Urinary bladder (tissue), 4 donors: ENCODE measurements around the gene DSG3. TPM values are rescaled to one million over a fixed set of nuclear protein-coding genes. Genes with fewer than 3 reads are reported as not detected.
"Not testable (repeated sequence)": the region's sequence is repeated elsewhere in the genome, so short reads cannot be mapped to it uniquely, and the experiment has no call there.

Experiments used
- DNase-seq: peaks from one replicate; pipeline ENCODE4 v3.0.0-alpha.2; 2015; ENCODE audit errors: extremely low spot score
- H3K27ac ChIP-seq: one replicate; pipeline ENCODE4 v1.5.1; 2013; ENCODE audit warnings: low read depth, mild to moderate bottlenecking, moderate library complexity
- H3K36me3 ChIP-seq: one replicate; pipeline ENCODE4 v1.6.1; 2013; ENCODE audit warnings: mild to moderate bottlenecking, moderate library complexity; ENCODE audit not compliant: insufficient read depth
- H3K4me1 ChIP-seq: one replicate; pipeline ENCODE4 v1.6.1; 2013; ENCODE audit warnings: mild to moderate bottlenecking, moderate library complexity; ENCODE audit not compliant: insufficient read depth
- H3K4me3 ChIP-seq: one replicate; pipeline ENCODE4 v1.5.1; 2013; ENCODE audit warnings: low read depth, low read length
- WGBS: extraction: QIAGEN DNeasy Blood & Tissue Kit; methylation state at CpG from one replicate; pipeline ENCODE4 v1.1.7; 2013; 5-methylcytosine and 5-hydroxymethylcytosine counted together
- polyA plus RNA-seq: library from polyadenylated mRNA; stranded (reverse); fragments of 200-250 nt; gene quantifications from one replicate; pipeline ENCODE4 v1.2.3, GENCODE V29; 2013
- total RNA-seq: library from RNA; depleted of rRNA; stranded (reverse); fragments of >200 nt; gene quantifications from one replicate; pipeline ENCODE4 v1.2.3, GENCODE V29; 2014
- donor health status: healthy with polysubstance abuse.
- donor health status: healthy.

The DSG3 gene
- total and polyA plus RNA-seq, 2 donors, result 0.14 to 1.0 TPM

DNA sequence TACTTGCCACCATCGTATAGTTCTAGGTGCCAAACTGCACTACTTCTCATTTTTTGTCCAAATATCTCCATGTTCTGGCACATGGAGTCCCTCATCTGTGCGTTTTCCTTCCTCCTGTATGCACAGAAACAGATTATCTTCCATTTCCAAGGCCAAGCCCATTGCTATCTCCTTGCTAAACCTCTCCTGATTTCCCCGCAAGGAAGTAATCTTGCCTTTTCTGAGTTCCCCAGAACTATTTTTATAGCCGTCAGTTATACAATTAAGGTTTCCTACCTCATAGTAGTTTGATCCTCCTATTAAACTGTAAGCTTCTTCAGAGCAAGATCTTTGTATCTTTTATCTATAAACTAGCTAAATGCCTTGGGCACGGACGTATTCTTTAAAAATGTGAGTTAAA lies 57.6 kb downstream of the DSG3 start:
- Histone ChIP-seq H3K4me1 (no peaks in the 10 kb centered on the region), H3K4me3 (no peak overlapping the region), H3K27ac (no peak overlapping the region), H3K36me3 (no peaks in the 10 kb centered on the region)
- WGBS, result 45% methylated on average over 6 of the region's 6 CpGs
- DNase-seq, result no peak

DNA sequence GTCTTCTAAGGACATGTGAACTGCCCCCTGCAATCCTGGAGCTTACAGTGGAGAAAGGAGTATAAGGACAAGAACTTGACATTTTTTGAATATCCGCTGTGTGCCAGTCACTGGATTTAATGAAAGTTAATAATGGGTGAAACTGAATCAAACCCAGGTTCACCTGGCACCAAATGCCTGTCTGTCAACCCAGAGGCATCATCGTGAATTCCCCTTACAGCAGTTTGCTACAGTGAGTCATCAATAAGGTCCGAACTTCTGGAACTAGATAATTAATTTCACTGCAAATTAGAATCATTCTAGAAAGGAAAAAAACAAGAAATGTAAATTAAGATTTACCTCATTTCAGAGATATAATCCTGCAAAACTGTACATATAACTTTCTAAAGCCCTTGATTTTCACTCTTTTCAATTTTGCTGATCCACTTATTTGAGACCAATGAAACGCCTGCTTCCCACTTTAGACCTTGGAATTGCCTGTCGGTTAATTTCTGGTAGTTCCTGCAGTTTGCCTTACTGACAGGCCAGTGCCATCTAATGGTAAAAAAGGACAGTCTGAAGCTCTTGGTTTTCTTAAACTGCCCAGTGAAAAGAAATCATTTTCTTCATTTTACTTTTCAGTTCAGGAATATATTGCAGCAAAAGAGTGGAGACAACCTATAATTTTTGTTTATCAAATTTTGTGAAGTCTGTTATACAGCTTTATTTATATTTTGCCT lies 58.6 kb downstream of the DSG3 start:
- 71% methylated on average over 5 of the region's 5 CpGs for whole genome bisulfite sequencing
- no peaks in the 10 kb centered on the region for H3K36me3 ChIP-seq

DNA sequence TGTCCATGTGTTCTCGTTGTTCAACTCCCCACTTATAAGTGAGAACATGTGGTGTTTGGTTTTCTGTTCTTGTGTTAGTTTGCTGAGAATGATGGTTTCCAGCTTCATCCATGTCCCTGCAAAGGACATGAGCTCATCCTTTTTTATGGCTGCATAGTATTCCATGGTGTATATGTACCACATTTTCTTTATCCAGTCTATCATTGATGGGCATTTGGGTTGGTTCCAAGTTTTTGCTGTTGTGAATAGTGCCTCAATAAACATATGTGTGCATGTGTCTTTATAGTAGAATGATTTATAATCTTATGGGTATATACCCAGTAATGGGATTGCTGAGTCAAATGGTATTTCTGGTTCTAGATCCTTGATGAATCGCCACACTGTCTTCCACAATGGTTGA lies 59.6 kb downstream of the DSG3 start:
- WGBS, result 95% methylated on average over 2 of the region's 2 CpGs

More for the DNA sequence above, 58.6 kb downstream of the DSG3 start:
- Histone ChIP-seq H3K27ac (no peak overlapping the region), H3K4me1 (no peaks in the 10 kb centered on the region), H3K4me3 (no peak overlapping the region)
- DNase-seq, result no peak

DNA sequence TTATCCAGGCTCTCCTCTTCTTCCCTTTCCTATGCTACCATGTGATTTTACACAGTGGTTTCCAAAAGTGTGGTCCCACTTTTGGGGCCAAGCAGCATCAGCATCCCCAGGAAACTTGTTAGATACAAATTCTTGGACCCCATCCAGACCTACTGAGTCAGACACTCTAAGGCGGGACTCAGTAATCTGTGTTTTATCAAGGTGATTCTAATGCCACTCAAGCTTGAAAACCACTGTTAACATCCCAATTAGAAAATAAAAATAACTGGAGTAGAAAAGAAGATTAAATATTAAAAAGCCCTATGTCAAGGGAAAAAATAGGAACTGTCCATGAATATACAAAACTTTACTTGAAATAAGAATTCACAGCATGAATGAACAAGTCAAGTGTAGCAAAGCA lies 61.2 kb downstream of the DSG3 start:
- Histone ChIP-seq H3K4me1 (no peaks in the 10 kb centered on the region), H3K27ac (no peak overlapping the region), H3K4me3 (no peak overlapping the region), H3K36me3 (no peaks in the 10 kb centered on the region)
- whole genome bisulfite sequencing, result 59% methylated on average over 1 of the region's 1 CpG
- no peak for DNase-seq

More for the DNA sequence above, 59.6 kb downstream of the DSG3 start:
- H3K4me3 ChIP-seq, H3K36me3 ChIP-seq, H3K4me1 ChIP-seq, DNase-seq, H3K27ac ChIP-seq: not testable (repeated sequence)

DNA sequence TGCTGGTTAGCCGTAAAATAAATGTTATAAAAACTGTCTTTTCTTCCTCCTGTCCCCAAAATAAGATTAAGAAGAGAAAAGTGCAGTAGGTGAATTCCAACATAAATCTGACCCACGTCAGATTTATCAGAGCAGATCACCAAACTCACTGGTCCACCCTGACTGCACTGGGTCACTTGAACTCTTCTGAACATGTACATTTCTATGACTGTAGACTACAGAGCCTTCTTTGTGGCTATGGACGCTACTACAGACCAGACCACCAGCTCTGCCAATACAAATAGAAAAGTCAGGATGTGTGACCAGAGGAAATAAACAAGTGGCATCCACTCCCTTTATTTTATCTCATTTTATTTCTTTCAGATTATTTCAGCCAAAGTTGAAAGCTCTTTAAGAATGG lies 62.0 kb downstream of the DSG3 start:
- no peak for DNase-seq
- H3K36me3 ChIP-seq, result no peaks in the 10 kb centered on the region
- no peak overlapping the region for H3K27ac ChIP-seq
- H3K4me1 ChIP-seq, result no peaks in the 10 kb centered on the region
- 70% methylated on average over 3 of the region's 3 CpGs for WGBS
- no peak overlapping the region for H3K4me3 ChIP-seq

DNA sequence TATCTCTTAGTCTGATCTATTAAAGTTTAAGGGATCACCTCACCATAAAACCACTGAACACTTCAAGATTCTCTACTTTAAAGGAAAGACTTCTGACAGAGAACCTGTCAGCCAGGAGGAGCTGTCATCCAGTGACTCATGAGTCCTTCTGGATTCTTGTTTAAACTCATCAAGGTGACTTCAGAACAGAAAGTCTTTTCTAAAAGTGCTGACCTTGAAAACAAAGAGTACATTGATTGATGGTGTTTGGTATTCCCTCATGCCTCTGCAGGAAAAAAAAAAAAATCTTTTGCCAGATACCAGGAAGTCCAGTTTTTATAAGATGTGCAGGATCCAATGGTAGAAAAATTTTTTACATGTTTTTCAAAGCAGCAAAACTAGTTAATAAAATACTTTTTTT lies 62.8 kb downstream of the DSG3 start:
- Histone ChIP-seq H3K4me3 (no peak overlapping the region), H3K27ac (no peak overlapping the region), H3K36me3 (no peaks in the 10 kb centered on the region), H3K4me1 (no peaks in the 10 kb centered on the region)
- DNase-seq, result no peak

DNA sequence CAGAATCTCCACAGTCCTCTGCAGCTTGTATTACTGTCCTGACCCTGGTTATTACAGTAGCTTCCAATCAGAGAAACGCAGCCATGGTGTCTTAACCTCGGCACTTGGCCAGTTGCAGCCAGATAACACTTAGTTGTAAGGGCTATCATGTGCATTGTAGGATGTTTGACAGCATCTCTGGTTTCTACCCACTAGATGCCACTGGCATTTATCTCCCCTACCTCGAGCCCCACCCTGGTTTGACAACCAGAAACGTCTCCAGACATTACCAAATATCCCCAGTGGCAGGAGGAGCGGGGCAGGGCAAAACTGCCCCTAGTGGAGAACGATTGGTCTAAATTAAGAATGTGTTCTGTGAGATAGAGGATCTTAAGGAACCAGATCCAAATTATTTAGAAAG lies 63.6 kb downstream of the DSG3 start:
- Histone ChIP-seq H3K4me3 (no peak overlapping the region), H3K27ac (no peak overlapping the region), H3K36me3 (no peaks in the 10 kb centered on the region), H3K4me1 (no peaks in the 10 kb centered on the region)
- no peak for DNase-seq
- WGBS, result 67% methylated on average over 6 of the region's 6 CpGs

DNA sequence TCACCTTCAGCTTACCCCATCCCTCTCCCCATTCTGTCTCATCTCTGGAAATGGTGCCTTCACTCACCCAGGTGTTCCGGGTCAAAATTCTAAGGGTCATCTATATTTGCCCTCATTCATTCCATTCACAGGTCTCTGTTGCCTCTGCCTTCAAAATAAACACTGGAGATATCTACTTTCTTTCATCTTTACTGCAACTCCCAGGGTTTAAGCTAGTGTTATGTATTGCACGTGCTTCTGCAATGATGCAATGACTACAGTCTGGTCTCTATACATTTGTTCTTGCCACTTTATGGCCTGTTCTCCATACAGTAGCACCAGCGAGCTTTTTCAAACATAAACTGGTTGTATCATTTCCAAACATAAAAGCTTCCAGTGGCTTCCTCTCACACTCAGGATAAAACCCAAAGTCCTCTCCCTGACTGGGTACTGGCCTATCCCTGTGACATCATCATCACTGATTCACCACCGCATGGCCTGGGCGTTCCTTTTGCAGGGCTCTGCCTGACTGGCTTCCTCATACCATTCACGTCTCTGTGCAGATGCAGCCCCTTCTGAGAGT lies 64.7 kb downstream of the DSG3 start:
- H3K27ac ChIP-seq, result no peak overlapping the region
- 47% methylated on average over 6 of the region's 6 CpGs for WGBS
- no peaks in the 10 kb centered on the region for H3K36me3 ChIP-seq
- H3K4me1 ChIP-seq, result no peaks in the 10 kb centered on the region
- no peak overlapping the region for H3K4me3 ChIP-seq
- DNase-seq, result no peak

DNA sequence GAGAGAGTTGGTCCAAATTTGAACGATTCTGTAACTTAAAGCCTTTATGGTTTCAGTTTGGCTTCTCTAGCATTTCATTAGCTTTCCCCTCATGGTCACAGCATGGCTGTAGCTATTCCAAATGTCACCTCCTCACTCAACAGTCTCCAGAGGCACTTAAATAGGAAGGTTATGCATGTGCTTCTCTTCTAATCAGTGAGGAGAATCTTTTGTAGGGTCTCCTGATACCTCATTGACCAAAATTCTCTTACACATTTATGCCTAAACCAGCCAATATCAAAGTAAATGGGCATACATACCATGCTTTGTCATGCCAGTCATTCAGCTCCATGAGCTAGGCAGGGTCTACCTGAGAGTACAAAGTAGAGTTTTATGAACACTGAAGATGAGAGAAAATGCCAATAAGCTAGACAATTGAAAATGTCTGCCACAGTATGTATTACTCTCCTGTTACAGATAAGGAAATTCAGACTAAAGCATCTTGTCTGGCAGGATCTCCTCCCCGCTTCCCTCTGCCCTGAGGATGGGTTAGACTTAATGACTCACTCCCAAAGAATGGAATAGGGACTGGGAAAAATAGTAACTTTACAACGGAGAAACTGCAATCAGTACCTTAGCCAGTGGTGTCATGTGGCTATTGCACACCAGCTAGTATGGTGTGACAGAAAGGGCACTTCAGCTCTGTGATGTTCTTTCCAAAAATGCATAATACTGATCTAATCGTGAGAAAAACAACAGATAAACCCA lies 65.8 kb downstream of the DSG3 start:
- no peaks in the 10 kb centered on the region for H3K36me3 ChIP-seq
- no peaks in the 10 kb centered on the region for H3K4me1 ChIP-seq
- no peak for DNase-seq
- H3K27ac ChIP-seq, result no peak overlapping the region
- no peak overlapping the region for H3K4me3 ChIP-seq
- WGBS, result 60% methylated on average over 4 of the region's 4 CpGs

DNA sequence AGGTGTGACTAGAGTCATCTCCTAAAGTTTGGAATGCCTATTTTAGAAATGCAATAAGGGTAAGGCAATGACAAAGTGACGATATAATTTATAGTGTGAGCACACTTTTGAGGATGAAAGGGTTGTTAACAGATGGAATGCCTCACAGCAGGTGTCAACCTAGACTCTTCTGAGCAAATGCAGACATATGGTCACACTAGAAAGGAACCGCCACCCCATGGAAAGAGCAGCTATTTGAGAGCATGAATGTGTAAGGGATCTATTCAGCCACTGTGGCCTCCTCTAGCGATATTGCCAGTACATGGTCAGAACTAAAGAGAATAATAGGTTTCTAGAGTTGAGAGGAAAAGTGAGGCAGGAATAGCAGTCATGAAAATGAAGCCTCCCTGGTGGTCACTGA lies 68.9 kb downstream of the DSG3 start:
- no peak for DNase-seq
- no peak overlapping the region for H3K4me3 ChIP-seq
- no peak overlapping the region for H3K27ac ChIP-seq
- H3K4me1 ChIP-seq, result no peaks in the 10 kb centered on the region
- WGBS, result 90% methylated on average over 3 of the region's 3 CpGs
- no peaks in the 10 kb centered on the region for H3K36me3 ChIP-seq

DNA sequence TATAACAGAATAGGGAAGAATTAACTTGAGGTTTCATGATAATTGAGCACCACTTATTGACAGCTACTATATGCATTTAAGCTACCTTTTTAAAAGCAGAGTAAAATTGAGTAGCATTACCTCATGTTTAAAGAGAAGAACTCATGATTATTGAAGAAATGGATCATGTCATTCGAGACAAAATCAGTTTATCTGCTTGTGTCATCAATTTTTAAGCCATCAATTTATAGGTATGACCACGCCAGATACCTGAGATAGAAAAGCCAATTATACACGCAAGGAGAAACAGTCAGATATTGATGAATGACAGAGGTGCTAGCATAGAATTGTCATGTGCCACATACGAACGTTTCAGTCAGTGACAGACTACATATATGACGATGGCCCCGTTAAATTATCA lies 78.8 kb downstream of the DSG3 start:
- Histone ChIP-seq H3K4me3 (no peak overlapping the region), H3K27ac (no peak overlapping the region), H3K36me3 (peaks cover 2% of the 10 kb centered on the region), H3K4me1 (no peaks in the 10 kb centered on the region)
- WGBS, result 89% methylated on average over 7 of the region's 7 CpGs
- DNase-seq, result no peak

Other genes with a start within 250 kb of the DSG3 start
- gene DSG1, start 129.6 kb upstream of the DSG3 start, total RNA-seq, result 0.21 TPM
- gene DSG1, start 129.6 kb upstream of the DSG3 start, polyA plus RNA-seq, result not detected
- gene DSG4, start 71.0 kb upstream of the DSG3 start, total RNA-seq, result 0.26 TPM
- gene DSG4, start 71.0 kb upstream of the DSG3 start, polyA plus RNA-seq, result not detected
- gene DSG2, start 50.4 kb downstream of the DSG3 start, total RNA-seq, result 44.1 TPM
- gene DSG2, start 50.4 kb downstream of the DSG3 start, polyA plus RNA-seq, result 10.1 TPM
- not detected for gene TTR, start 144.1 kb downstream of the DSG3 start, total RNA-seq
- gene TTR, start 144.1 kb downstream of the DSG3 start, polyA plus RNA-seq, result 0.82 TPM
- gene B4GALT6, start 236.8 kb downstream of the DSG3 start, total RNA-seq, result 7.5 TPM
- gene B4GALT6, start 236.8 kb downstream of the DSG3 start, polyA plus RNA-seq, result 3.2 TPM